HFFc6 (cell line): ENCODE measurements around the gene RFTN1. TPM values are rescaled to one million over a fixed set of nuclear protein-coding genes. Genes with fewer than 3 reads are reported as not detected.

Experiments used
- DNase-seq: peaks from one replicate; pipeline ENCODE4 v3.0.0-alpha.2; 2018
- H3K27ac Mint-ChIP-seq: 2 replicates; pipeline ENCODE4 v1.8.0; 2020; ENCODE audit warnings: mild to moderate bottlenecking, mixed read lengths
- H3K27me3 Mint-ChIP-seq: 2 replicates; pipeline ENCODE4 v1.8.0; 2021; ENCODE audit warnings: mild to moderate bottlenecking, moderate library complexity, mixed read lengths; ENCODE audit not compliant: insufficient read depth
- H3K36me3 Mint-ChIP-seq: 2 replicates; pipeline ENCODE4 v1.8.0; 2021; ENCODE audit warnings: low read depth, mixed read lengths
- H3K4me1 Mint-ChIP-seq: 2 replicates; pipeline ENCODE4 v1.8.0; 2020; ENCODE audit warnings: low read depth, mixed read lengths
- H3K4me3 Mint-ChIP-seq: 2 replicates; pipeline ENCODE4 v1.8.0; 2020; ENCODE audit warnings: mild to moderate bottlenecking, moderate library complexity, mixed read lengths
- H3K9me3 Mint-ChIP-seq: 2 replicates; pipeline ENCODE4 v1.8.0; 2020; ENCODE audit warnings: mild to moderate bottlenecking, mixed read lengths
- CTCF ChIP-seq: fragments of 200-600 bp; sonication (generic); IDR thresholded peaks from 2 replicates; pipeline ENCODE4 v1.5.0; 2021; ENCODE audit warnings: antibody characterized with exemption, mild to moderate bottlenecking
- total RNA-seq, 6 experiments: library from RNA; stranded (reverse); fragmentation: NEBNext Ultra II Directional; extraction: Animal tissue kit (Norgen Biotek cat#: 25700); gene quantifications; 2 replicates in 1 of 6; 3 replicates in 5 of 6; pipeline ENCODE4 v1.2.3, GENCODE V29; 2021

The RFTN1 gene
- total RNA-seq, 6 experiments from 2014 or later = 53.4 to 62.4 (median 57.4) TPM

DNA sequence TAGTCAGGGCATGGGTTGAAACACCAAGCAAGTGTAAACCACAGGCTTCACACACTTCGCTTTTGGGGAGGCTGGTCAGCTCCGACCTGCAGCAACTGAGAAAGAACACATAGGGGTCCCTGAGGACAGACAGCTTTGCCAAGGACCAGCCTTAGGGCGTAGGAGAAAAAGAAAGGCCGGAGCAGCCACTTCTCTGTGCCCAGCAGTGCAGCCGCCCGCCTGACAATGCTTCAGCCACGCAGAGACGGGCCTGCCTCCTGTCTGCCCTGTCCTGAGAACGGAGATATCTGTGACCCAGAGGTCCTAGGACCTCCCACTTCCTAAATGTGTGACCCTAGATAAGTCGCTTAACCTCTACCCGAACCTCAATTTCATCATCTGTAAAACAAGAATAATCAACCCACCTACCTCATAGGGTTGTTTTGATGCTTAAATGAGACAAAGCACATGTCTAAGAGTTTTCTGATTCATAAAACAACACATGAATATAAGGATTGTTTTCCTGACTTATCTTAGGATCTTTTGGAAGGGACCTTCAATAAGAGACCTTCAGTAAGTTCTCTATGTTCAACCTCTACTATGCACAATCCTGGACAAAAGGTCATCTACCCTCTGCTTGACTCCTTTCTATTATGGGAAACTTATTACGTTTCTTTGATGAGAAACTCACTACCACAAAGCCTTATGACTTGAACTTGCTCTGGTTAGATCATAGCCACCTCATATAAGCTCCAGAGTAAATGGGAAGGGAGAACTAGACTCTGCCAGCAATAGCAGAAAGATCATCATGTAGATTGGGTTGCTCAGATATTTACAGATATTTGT, 32.9 kb upstream of the RFTN1 start:
- Mint-ChIP-seq H3K27ac (no peak overlapping the region), H3K36me3 (no peaks in the 10 kb centered on the region), H3K27me3 (peaks cover 23% of the 10 kb centered on the region), H3K4me3 (no peak overlapping the region), H3K9me3 (no peaks in the 10 kb centered on the region), H3K4me1 (peaks cover 26% of the 10 kb centered on the region)
- DNase-seq = no peak
- no peak for TF ChIP-seq CTCF

GRCh38 chr3:16545413-16546185, 32.1 kb upstream of the RFTN1 start:
- Mint-ChIP-seq H3K27me3 (peaks cover 27% of the 10 kb centered on the region), H3K27ac (no peak overlapping the region), H3K4me1 (peaks cover 20% of the 10 kb centered on the region), H3K9me3 (no peaks in the 10 kb centered on the region), H3K36me3 (no peaks in the 10 kb centered on the region), H3K4me3 (no peak overlapping the region)
- no peak for TF ChIP-seq CTCF
- no peak for DNase-seq

DNA sequence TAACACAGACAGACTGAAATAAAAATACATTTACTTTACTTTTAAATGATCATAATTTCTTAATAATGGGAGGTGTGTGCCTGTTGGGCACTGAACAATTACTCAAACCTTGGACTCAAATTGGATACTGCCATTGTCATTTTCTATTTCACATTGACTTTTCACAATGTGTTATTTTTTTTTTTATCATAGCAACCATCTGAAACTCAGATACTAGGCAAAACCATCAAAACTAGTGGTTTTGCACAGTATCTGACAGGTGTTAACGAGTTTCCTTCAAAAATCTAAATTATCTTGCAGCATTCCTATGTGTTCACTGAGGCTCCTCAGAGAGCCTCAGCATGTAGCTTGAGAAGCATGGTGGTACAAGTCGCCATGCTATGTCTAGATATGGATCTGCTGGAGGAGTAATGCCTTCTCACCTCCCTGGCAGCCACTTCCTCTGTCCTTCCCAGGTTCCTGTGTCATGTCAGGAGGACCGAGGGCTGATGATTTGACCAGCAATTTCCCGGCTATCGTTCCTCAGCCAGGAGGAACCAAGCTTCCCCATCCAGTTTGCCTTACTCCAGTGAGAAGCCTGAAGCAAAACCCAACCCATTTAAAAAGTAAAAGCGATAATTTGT, 29.9 kb upstream of the RFTN1 start:
- peaks cover 36% of the 10 kb centered on the region for H3K27me3 Mint-ChIP-seq
- H3K4me3 Mint-ChIP-seq = no peak overlapping the region
- H3K9me3 Mint-ChIP-seq = no peaks in the 10 kb centered on the region
- H3K27ac Mint-ChIP-seq = no peak overlapping the region
- peaks cover 2% of the 10 kb centered on the region for H3K4me1 Mint-ChIP-seq
- no peak for TF ChIP-seq CTCF
- no peak for DNase-seq
- H3K36me3 Mint-ChIP-seq = no peaks in the 10 kb centered on the region

GRCh38 chr3:16538507-16538906, 25.0 kb upstream of the RFTN1 start:
- Mint-ChIP-seq H3K27me3 (peaks cover 38% of the 10 kb centered on the region), H3K4me1 (no peaks in the 10 kb centered on the region), H3K9me3 (no peaks in the 10 kb centered on the region), H3K36me3 (no peaks in the 10 kb centered on the region), H3K27ac (no peak overlapping the region), H3K4me3 (no peak overlapping the region)
- no peak for DNase-seq
- no peak for TF ChIP-seq CTCF

DNA sequence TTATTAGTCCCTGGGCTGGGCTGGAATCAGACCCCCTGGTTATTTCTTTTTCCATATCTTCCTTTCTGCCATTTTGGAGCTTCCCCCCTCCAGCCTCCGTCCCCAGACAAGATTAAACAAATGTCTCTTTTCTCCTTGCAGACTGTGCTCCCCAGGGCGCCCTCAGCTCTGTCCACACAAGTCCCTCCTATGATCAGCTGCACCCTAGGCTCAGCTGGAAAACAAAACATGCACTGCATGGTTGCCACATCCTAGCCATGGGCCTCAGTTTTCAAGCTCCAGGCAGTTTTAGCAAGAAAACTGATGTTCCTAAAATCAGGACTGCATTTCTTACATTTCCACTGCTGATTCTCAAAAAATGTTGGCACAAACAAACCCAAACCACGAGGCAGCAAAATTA, 23.5 kb upstream of the RFTN1 start:
- Mint-ChIP-seq H3K36me3 (no peaks in the 10 kb centered on the region), H3K4me3 (no peak overlapping the region), H3K9me3 (no peaks in the 10 kb centered on the region), H3K27ac (no peak overlapping the region), H3K4me1 (no peaks in the 10 kb centered on the region), H3K27me3 (peaks cover 30% of the 10 kb centered on the region)
- no peak for DNase-seq
- TF ChIP-seq CTCF = no peak
